Upper lobe of left lung (tissue), 6 donors: ENCODE measurements around the gene EYA3. TPM values are rescaled to one million over a fixed set of nuclear protein-coding genes. Genes with fewer than 3 reads are reported as not detected.

ENCODE experiments used
- ATAC-seq, 2 donors: fragments of 200-7000 bp; cut with Tn5 transposase; one replicate each; pipeline ENCODE4 v1.9.1; 2022; ENCODE audit warnings: mild to moderate bottlenecking in 2 of 2, moderate library complexity in 2 of 2; ENCODE audit not compliant: low FRiP score in 2 of 2
- DNase-seq, 2 donors: peaks; one replicate each; pipeline ENCODE4 v3.0.0-alpha.2; 2019 to 2020
- H3K27ac ChIP-seq, 4 donors: fragments of 200-600 bp; sonication (generic); one replicate each; pipeline ENCODE4 v1.5.1; 2016 to 2019
- H3K27me3 ChIP-seq, 4 donors: fragments of 200-600 bp; sonication (generic); one replicate each; pipeline ENCODE4 v1.5.1; 2017 to 2019
- H3K36me3 ChIP-seq, 4 donors: fragments of 200-600 bp; sonication (generic); one replicate each; pipeline ENCODE4 v1.5.1; 2016 to 2019
- H3K4me1 ChIP-seq, 4 donors: fragments of 200-600 bp; sonication (generic); one replicate each; pipeline ENCODE4 v1.5.1; 2018 to 2019
- H3K4me3 ChIP-seq, 4 donors: fragments of 200-600 bp; sonication (generic); one replicate each; pipeline ENCODE4 v1.5.1; 2017 to 2019; ENCODE audit warnings: mild to moderate bottlenecking in 2 of 4, moderate library complexity in 1 of 4
- H3K9me3 ChIP-seq, 4 donors: fragments of 200-600 bp; sonication (generic); one replicate each; pipeline ENCODE4 v1.5.1; 2018 to 2019
- EP300 ChIP-seq, 4 donors: sonication (generic); formaldehyde crosslinking; IDR thresholded peaks; one replicate each; pipeline ENCODE4 v1.5.1; 2017; ENCODE audit warnings: antibody characterized with exemption in 4 of 4, control low read depth in 2 of 4
- POLR2A ChIP-seq, 4 donors: fragments of 450-650 bp; IDR thresholded peaks; one replicate each; pipeline ENCODE4 v1.5.1; 2016 to 2017; ENCODE audit warnings: antibody characterized with exemption in 4 of 4, mild to moderate bottlenecking in 2 of 4
- POLR2AphosphoS5 ChIP-seq, 2 donors: sonication (generic); formaldehyde crosslinking; IDR thresholded peaks; one replicate each; pipeline ENCODE4 v1.5.1; 2017; ENCODE audit warnings: antibody characterized with exemption in 2 of 2
- whole genome bisulfite sequencing, 2 donors: methylation state at CpG; one replicate each; pipeline ENCODE4 v1.1.5; 2017 to 2018; 5-methylcytosine and 5-hydroxymethylcytosine counted together
- total RNA-seq, 6 donors: library from RNA; depleted of rRNA in 4 of 6; stranded (reverse); fragments of >200 nt in 4 of 6; gene quantifications; one replicate each; pipeline versions ENCODE4 v1.1.0 to v1.2.1, GENCODE V29; 2016 to 2021
- TF ChIP-seq, protein P1 (sequence below), 6 experiments: fragments of 450-650 bp in 4 of 6; fragments of 200-600 bp in 2 of 6; sonication (generic) in 2 of 6; IDR thresholded peaks; one replicate each; pipeline ENCODE4 v1.5.1; 2016 to 2019; ENCODE audit warnings: antibody characterized with exemption in 6 of 6
- donor health status: DM: no; HTN: no; CAD: no; lungs with moderate emphysema.
- donor health status: DM: no; HTN: yes; CAD: no; lungs with severe emphysema.

EYA3 gene
- total RNA-seq, 6 donors from 2014 or later, result 15.9 to 23.4 (median 22.0) TPM

DNA sequence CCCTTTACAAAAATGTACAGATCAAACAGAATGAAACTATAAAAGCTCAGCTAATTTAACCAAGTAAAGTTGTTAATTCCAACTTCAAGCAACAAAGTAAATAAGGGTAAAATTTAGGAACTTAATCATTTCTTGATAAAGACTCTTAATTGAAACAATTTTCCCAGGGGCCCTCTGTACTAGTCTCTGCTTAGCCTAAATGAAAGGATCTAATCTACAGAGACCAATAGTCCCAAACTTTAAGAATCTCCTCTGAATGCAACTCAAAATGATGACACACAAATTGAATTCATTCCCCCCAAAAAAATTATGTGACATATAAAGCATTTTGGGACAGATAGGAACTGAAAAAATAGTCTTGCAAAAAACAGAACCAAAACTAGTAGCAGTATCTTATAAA lies 16.6 kb downstream of the EYA3 start:
- ATAC-seq, result no peak
- H3K9me3 ChIP-seq, result no peaks in the 10 kb centered on the region
- H3K4me3 ChIP-seq, result no peak overlapping the region
- H3K27me3 ChIP-seq, result no peaks in the 10 kb centered on the region
- H3K27ac ChIP-seq, result no peak overlapping the region
- DNase-seq, result no peak
- TF ChIP-seq EP300 (IDR thresholded peaks at IDR 0.05), result no peak
- no peak for TF ChIP-seq POLR2AphosphoS5 (IDR thresholded peaks at IDR 0.05)
- TF ChIP-seq, protein P1, sequence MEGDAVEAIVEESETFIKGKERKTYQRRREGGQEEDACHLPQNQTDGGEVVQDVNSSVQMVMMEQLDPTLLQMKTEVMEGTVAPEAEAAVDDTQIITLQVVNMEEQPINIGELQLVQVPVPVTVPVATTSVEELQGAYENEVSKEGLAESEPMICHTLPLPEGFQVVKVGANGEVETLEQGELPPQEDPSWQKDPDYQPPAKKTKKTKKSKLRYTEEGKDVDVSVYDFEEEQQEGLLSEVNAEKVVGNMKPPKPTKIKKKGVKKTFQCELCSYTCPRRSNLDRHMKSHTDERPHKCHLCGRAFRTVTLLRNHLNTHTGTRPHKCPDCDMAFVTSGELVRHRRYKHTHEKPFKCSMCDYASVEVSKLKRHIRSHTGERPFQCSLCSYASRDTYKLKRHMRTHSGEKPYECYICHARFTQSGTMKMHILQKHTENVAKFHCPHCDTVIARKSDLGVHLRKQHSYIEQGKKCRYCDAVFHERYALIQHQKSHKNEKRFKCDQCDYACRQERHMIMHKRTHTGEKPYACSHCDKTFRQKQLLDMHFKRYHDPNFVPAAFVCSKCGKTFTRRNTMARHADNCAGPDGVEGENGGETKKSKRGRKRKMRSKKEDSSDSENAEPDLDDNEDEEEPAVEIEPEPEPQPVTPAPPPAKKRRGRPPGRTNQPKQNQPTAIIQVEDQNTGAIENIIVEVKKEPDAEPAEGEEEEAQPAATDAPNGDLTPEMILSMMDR (IDR thresholded peaks at IDR 0.05), result no peak
- no peak for TF ChIP-seq POLR2A (IDR thresholded peaks at IDR 0.05)
- H3K36me3 ChIP-seq, result no peaks in the 10 kb centered on the region
- H3K4me1 ChIP-seq, result peaks cover 3 to 23% (median 13%) of the 10 kb centered on the region in 4 donors

DNA sequence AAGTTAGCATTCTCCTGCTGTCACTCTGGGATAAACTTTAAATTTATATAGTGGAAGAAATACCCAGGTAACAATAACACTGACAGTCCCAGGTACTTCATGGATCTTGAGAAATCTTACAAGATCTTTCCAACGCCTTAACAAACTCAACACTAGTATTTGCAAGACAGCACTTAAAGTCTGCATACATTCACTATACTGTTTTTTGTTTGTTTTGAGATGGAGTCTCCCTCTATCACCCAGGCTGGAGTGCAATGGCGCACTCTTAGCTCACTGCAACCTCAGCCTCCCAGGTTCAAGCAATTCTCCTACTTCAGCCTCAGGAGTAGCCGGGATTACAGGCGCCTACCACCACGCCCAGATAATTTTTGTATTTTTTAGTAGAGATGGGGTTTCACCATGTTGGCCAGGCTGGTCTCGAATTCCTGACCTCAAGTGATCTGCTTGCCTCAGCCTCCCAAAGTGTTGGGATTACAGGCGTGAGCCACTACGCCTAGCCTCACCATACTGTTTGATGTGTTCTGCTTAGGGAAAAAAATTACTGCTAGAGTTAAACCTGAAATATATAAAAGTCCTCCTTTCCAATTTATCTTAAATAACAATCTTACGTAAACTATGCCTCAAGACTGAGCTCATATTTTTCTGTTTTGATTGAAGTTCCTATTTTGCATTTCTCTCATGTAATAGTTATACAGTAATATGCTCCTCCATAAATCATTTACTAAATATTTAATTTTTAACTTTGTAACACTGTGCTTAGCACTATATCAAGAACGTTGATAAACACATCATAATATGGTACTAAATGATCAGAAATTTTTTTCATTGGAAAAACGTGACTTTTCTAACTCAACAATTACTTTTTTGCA lies 17.5 kb downstream of the EYA3 start:
- no peak for ATAC-seq
- TF ChIP-seq, protein P1 (IDR thresholded peaks at IDR 0.05), result no peak
- TF ChIP-seq POLR2AphosphoS5 (IDR thresholded peaks at IDR 0.05) (no peak), POLR2A (IDR thresholded peaks at IDR 0.05) (no peak), EP300 (IDR thresholded peaks at IDR 0.05) (no peak)
- 74 to 81% methylated on average over 11 of the region's 11 CpGs for WGBS, 2 donors

DNA sequence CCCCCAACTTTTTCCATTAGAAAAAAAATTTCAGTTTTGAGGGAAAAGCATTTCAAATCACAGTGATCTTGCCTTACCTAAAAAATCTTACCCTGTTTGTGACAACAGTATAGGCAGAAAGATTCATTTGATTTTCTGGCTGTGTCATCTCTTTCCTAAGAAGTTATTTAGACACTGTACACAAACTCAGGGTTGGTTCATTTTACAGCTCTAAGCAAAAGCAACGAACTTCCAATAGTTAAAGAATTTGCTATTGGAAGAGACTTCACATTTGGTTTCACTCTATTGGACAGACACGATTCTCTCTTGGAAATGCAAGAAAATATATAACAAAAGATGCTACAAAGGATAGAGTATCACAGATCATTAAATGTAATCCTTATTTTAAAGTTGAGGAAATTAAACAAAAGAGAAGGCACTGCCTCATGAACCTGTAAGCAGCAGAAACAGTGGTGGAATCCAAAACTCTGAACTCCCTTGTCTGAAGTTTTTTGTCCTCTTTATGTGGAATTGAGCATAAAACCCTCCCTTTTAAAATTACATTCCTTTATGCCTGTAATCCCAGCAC lies 20.8 kb downstream of the EYA3 start:
- H3K9me3 ChIP-seq, result no peaks in the 10 kb centered on the region
- WGBS, 2 donors, result 46 to 55% methylated on average over 2 of the region's 2 CpGs
- DNase-seq, result no peak
- peaks cover 5 to 34% (median 7%) of the 10 kb centered on the region in 4 donors for H3K4me1 ChIP-seq
- peaks cover 0 to 9% (median 6%) of the 10 kb centered on the region in 4 donors for H3K36me3 ChIP-seq
- TF ChIP-seq, protein P1 (IDR thresholded peaks at IDR 0.05), result no peak
- TF ChIP-seq POLR2AphosphoS5 (IDR thresholded peaks at IDR 0.05) (no peak), EP300 (IDR thresholded peaks at IDR 0.05) (no peak), POLR2A (IDR thresholded peaks at IDR 0.05) (no peak)
- H3K27ac ChIP-seq, result no peak overlapping the region
- no peaks in the 10 kb centered on the region for H3K27me3 ChIP-seq
- H3K4me3 ChIP-seq, result no peak overlapping the region
- no peak for ATAC-seq

More for the DNA sequence above, 17.5 kb downstream of the EYA3 start:
- H3K36me3 ChIP-seq, result no peaks in the 10 kb centered on the region
- DNase-seq, result no peak
- H3K4me3 ChIP-seq, result no peak overlapping the region
- no peaks in the 10 kb centered on the region for H3K27me3 ChIP-seq
- H3K9me3 ChIP-seq, result no peaks in the 10 kb centered on the region
- H3K27ac ChIP-seq, result no peak overlapping the region
- peaks cover 6 to 30% (median 12%) of the 10 kb centered on the region in 4 donors for H3K4me1 ChIP-seq

DNA sequence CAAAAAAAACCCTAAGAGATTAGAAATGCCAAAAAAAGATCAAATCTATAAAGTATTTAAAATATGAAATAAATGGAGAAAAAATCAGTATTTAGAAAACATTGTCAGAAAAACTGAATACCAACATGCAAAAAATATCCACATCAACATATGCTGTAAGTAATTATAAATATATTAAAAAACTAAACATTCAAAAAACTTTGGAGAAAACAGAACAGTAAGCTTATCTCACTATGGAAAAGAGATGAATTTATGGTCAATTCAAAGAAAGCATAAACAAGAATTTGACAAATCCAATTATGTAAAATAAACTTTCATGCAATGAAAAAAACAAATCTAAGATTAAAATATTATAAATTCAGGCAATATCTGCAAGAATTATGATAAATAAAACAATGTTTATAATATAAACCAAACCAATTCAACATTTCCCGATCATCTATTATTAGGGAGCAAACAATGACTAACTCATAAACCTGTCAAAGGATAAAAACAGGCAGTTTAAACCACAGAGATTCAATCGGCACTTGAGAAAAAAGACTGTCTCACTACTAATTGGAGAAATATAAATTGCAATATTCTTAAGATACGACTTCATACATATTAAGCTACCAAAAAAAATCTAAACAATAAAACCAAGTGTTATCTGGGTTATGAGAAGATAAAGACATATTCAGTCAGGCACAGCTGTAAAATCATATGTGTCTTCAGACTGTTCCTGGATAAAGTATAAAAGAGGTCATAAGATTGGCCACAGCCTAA lies 21.8 kb downstream of the EYA3 start:
- no peak for TF ChIP-seq POLR2A (IDR thresholded peaks at IDR 0.05)
- no peak for TF ChIP-seq POLR2AphosphoS5 (IDR thresholded peaks at IDR 0.05)
- TF ChIP-seq EP300 (IDR thresholded peaks at IDR 0.05), result no peak
- WGBS, 2 donors, result 48 to 53% methylated on average over 3 of the region's 3 CpGs
- ATAC-seq, result no peak

DNA sequence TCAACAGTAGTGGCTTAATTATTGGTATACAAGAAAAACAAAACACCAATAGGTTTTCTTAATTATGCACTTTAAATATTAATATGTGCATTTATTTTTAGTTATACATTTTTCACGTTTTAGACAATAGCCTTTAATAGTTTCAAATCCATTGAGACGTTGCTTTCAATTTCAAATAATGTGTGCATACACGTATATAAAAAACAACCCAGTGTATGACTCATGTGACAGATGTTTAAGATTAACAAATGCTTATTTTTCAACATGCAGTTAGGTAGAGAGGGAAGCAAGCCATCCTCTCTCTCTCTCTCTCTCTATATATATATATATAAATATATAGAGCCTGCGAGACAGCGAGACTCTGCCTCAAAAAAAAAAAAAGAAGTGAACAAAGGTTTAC lies 24.3 kb downstream of the EYA3 start:
- H3K36me3 ChIP-seq, result peaks cover 0 to 9% (median 6%) of the 10 kb centered on the region in 4 donors
- ATAC-seq (no peak), DNase-seq (no peak)
- H3K9me3 ChIP-seq, result no peaks in the 10 kb centered on the region
- H3K27ac ChIP-seq, result no peak overlapping the region
- H3K27me3 ChIP-seq, result no peaks in the 10 kb centered on the region
- TF ChIP-seq, protein P1 (IDR thresholded peaks at IDR 0.05), result no peak
- TF ChIP-seq POLR2AphosphoS5 (IDR thresholded peaks at IDR 0.05), result no peak
- TF ChIP-seq EP300 (IDR thresholded peaks at IDR 0.05), result no peak
- TF ChIP-seq POLR2A (IDR thresholded peaks at IDR 0.05), result no peak
- H3K4me1 ChIP-seq, result peaks cover 3 to 22% (median 7%) of the 10 kb centered on the region in 4 donors
- 56 to 67% methylated on average over 5 of the region's 5 CpGs for WGBS, 2 donors
- H3K4me3 ChIP-seq, result no peak overlapping the region

More for the DNA sequence above, 21.8 kb downstream of the EYA3 start:
- Histone ChIP-seq H3K36me3 (peaks cover 0 to 9% (median 6%) of the 10 kb centered on the region in 4 donors), H3K4me1 (peaks cover 5 to 34% (median 7%) of the 10 kb centered on the region in 4 donors), H3K9me3 (no peaks in the 10 kb centered on the region), H3K27ac (no peak overlapping the region), H3K27me3 (no peaks in the 10 kb centered on the region), H3K4me3 (no peak overlapping the region)
- DNase-seq, result no peak
